ENCODE results near the gene ALDH8A1. TPM values are rescaled to one million over a fixed set of nuclear protein-coding genes. Genes with fewer than 3 reads are reported as not detected.

The ALDH8A1 gene
- total and polyA plus RNA-seq, 10 of the 15 experiments (the other 5 are each of a cell fraction or from before 2014, with no cell fraction given) = 0.13 to 1.8 (median 0.62) TPM; not detected in 3

DNA sequence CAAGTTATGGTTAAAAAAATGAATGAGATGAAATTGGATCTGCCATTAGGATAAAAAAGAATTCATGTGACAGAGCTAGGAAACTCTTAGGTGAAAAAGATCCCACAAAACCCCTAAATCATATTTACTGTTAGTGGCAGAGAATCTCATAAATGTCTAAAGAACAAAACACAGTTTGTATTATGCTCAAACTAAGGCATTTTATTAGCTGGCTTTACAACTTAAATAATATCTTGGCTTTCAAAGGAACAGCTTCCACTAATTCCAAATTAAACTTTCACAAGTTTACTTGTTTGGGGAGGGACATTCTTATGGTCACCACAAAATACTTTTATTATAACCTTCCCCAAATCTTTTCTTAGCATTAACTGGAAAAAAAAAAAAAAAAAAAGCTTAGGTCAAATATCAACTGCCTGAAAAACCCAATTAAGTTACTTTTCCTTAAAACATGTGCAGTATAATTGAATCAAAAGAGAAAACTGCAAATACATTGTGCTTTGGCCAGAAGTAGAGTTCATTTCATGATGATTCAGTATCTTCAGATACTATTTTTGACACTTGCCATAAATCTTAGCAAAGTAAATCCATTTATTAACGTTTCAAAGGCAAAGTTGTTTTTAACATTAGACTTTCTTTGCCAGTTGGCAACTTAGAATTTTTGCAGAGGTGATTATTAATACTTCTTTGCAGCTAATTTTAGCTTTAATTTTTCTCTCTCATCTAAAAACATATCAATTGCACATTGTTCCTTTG lies 14.7 kb upstream of the ALDH8A1 start:
- Histone ChIP-seq H3K27me3 (replicated peaks in 1 of 2; ENCODE audit: control insufficient read depth in 2 of 2, insufficient read depth in 2 of 2, low read length in 1 of 2) (no peaks in the 10 kb centered on the region), H3K4me1 (ENCODE audit: control insufficient read depth, insufficient read depth, low read length) (no peaks in the 10 kb centered on the region), H3K27ac (ENCODE audit: control insufficient read depth, insufficient read depth) (no peak overlapping the region), H3K9ac (ENCODE audit: control insufficient read depth, insufficient read depth, low read length) (no peak overlapping the region), H3K4me2 (ENCODE audit: control insufficient read depth, insufficient read depth) (no peak overlapping the region), H3K9me3 (replicated peaks; ENCODE audit: control insufficient read depth, insufficient read depth, low read length) (no peaks in the 10 kb centered on the region), H3K36me3 (ENCODE audit: control insufficient read depth in 2 of 2, insufficient read depth in 2 of 2, low read length in 1 of 2) (peaks cover 0 to 7% of the 10 kb centered on the region in 2 experiments; a peak in 1 of 4 replicates), H3K4me3 (no peak overlapping the region), H2AFZ (ENCODE audit: control insufficient read depth, low read depth, low read length) (no peak overlapping the region), H3K79me2 (ENCODE audit: control insufficient read depth, insufficient read depth, low read length) (no peaks in the 10 kb centered on the region), H4K20me1 (ENCODE audit: control insufficient read depth, insufficient read depth) (no peaks in the 10 kb centered on the region)
- RAD21 ChIA-PET (ENCODE audit: unreplicated experiment) = no interaction called here
- intact Hi-C loops (cut with micrococcal nuclease; ENCODE audit: unreplicated experiment) (no loop called here), in situ Hi-C loops (cut with MboI) (no loop called here)
- DNase-seq (ENCODE audit: low read depth, low spot score) (no peak), ATAC-seq (no peak), FAIRE-seq (no peak)
- SMC1A ChIA-PET (ENCODE audit: uncharacterized antibody, unreplicated experiment) = interaction anchor here (0.7 to 1.4 kb wide), 5 partner anchors 13 to 225 kb away, joined by 3 to 4 read pairs (median 3); partner anchors contain the start of gene HBS1L
- WGBS (ENCODE audit: insufficient coverage, insufficient replicate concordance, low lambda C conversion rate, missing lambda C conversion rate) = 53% methylated on average over 1 of the region's 1 CpG
- CTCF ChIA-PET = interaction anchor here (1.3 to 3.6 kb wide), 2 partner anchors 8 to 24 kb away, joined by 3 to 16 read pairs; no protein-coding TSS in a partner anchor
- TSS peak; percentile 34 for BruUV-seq (replicated peaks)
- POLR2A ChIA-PET = no interaction called here
- TF ChIP-seq MYC (IDR thresholded peaks at IDR 0.05; ENCODE audit: insufficient read depth, insufficient read length, insufficient replicate concordance, low read length, severe bottlenecking) (no peak), ATF3 (IDR thresholded peaks at IDR 0.05; ENCODE audit: borderline replicate concordance, extremely low read depth, low read depth, low read length) (no peak), TAF1 (IDR thresholded peaks at IDR 0.05; ENCODE audit: borderline replicate concordance, low read depth, low read length) (no peak), EGR1 (IDR thresholded peaks at IDR 0.05; ENCODE audit: borderline replicate concordance in 1 of 2, low read depth in 2 of 2, low read length in 2 of 2) (no peak), BRCA1 (IDR thresholded peaks at IDR 0.05; ENCODE audit: low read depth, low read length) (no peak), MXI1 (IDR thresholded peaks at IDR 0.05; ENCODE audit: low read depth, low read length) (no peak), ZBTB11 (CRISPR knock-in tag; IDR thresholded peaks at IDR 0.05) (no peak), E2F4 (IDR thresholded peaks at IDR 0.05; ENCODE audit: low read depth, low read length) (no peak), POLR2A (IDR thresholded peaks at IDR 0.05; ENCODE audit: low read depth, low read length) (no peak), IRF5 (IDR thresholded peaks at IDR 0.05; ENCODE audit: borderline replicate concordance) (no peak), RELA (IDR thresholded peaks at IDR 0.05; ENCODE audit: borderline replicate concordance, partially characterized antibody) (no peak)
- TF ChIP-seq, protein P1, sequence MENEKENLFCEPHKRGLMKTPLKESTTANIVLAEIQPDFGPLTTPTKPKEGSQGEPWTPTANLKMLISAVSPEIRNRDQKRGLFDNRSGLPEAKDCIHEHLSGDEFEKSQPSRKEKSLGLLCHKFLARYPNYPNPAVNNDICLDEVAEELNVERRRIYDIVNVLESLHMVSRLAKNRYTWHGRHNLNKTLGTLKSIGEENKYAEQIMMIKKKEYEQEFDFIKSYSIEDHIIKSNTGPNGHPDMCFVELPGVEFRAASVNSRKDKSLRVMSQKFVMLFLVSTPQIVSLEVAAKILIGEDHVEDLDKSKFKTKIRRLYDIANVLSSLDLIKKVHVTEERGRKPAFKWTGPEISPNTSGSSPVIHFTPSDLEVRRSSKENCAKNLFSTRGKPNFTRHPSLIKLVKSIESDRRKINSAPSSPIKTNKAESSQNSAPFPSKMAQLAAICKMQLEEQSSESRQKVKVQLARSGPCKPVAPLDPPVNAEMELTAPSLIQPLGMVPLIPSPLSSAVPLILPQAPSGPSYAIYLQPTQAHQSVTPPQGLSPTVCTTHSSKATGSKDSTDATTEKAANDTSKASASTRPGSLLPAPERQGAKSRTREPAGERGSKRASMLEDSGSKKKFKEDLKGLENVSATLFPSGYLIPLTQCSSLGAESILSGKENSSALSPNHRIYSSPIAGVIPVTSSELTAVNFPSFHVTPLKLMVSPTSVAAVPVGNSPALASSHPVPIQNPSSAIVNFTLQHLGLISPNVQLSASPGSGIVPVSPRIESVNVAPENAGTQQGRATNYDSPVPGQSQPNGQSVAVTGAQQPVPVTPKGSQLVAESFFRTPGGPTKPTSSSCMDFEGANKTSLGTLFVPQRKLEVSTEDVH (IDR thresholded peaks at IDR 0.05; ENCODE audit: low read depth, partially characterized antibody) = no peak
